ENCODE data around the gene TGFBRAP1.

TGFBRAP1 gene

GRCh38 chr2:105325389-105325963, 4.1 kb downstream of the TGFBRAP1 start:
- TF ChIP-seq, protein P1, sequence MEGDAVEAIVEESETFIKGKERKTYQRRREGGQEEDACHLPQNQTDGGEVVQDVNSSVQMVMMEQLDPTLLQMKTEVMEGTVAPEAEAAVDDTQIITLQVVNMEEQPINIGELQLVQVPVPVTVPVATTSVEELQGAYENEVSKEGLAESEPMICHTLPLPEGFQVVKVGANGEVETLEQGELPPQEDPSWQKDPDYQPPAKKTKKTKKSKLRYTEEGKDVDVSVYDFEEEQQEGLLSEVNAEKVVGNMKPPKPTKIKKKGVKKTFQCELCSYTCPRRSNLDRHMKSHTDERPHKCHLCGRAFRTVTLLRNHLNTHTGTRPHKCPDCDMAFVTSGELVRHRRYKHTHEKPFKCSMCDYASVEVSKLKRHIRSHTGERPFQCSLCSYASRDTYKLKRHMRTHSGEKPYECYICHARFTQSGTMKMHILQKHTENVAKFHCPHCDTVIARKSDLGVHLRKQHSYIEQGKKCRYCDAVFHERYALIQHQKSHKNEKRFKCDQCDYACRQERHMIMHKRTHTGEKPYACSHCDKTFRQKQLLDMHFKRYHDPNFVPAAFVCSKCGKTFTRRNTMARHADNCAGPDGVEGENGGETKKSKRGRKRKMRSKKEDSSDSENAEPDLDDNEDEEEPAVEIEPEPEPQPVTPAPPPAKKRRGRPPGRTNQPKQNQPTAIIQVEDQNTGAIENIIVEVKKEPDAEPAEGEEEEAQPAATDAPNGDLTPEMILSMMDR (IDR thresholded peaks at IDR 0.05; ENCODE audit: low read depth, low read length, missing control alignments), result no peak
- no peak for DNase-seq (ENCODE audit: low read depth)
- H3K4me3 ChIP-seq (ENCODE audit: low read depth, low read length), result no peak overlapping the region

- H3K4me3 ChIP-seq (ENCODE audit: low read depth, low read length), result no peak overlapping the region
- TF ChIP-seq, protein P1 (IDR thresholded peaks at IDR 0.05; ENCODE audit: low read depth, low read length, missing control alignments), result no peak
- DNase-seq (ENCODE audit: low read depth), result no peak
These were observed 4.8 kb downstream of the TGFBRAP1 start for GRCh38 chr2:105324732-105325131.

DNA sequence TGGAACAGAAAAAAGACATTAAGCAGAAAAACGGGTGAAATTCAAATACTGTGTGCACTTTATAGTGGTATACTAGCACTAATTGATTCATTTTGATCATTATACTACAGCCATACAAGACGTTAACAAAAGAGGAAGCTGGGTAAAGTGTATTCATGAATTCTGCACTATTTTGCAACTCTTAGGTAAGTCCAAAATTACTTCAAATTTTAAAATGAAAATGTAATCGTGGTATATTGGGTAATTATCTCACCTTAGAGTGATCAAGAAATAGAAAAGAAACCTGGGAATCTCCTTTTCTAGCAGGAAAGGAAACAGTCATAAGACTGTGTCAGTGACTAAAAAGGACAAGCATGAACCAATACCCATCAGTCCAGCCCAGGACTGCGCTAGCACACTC, 5.4 kb downstream of the TGFBRAP1 start:
- no peak for DNase-seq (ENCODE audit: low read depth)
- TF ChIP-seq, protein P1 (IDR thresholded peaks at IDR 0.05; ENCODE audit: low read depth, low read length, missing control alignments), result no peak

DNA sequence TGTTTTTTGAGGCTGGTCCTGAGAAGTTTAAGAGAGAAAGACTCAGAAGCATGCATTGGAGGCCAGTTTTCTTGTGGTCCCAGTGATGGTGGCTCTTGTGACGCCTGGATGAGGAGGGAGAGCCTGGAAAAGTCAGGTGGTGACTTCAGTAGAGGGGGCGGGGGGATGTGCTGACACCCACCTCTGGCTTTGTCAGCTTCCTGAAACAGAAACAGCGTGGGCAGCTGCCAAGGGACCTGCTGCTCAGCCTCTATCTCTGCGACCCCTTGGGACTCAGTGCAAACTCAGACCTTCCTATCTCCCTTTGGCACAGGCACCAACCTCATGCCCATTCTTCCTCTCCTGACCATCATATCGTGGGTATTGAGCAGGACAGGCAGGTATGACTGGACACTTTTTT, 6.4 kb downstream of the TGFBRAP1 start:
- H3K4me3 ChIP-seq (ENCODE audit: low read depth, low read length), result no peak overlapping the region
- no peak for DNase-seq (ENCODE audit: low read depth)
- TF ChIP-seq, protein P1 (IDR thresholded peaks at IDR 0.05; ENCODE audit: low read depth, low read length, missing control alignments), result no peak

More for the DNA sequence above, 5.4 kb downstream of the TGFBRAP1 start:
- no peak overlapping the region for H3K4me3 ChIP-seq (ENCODE audit: low read depth, low read length)

DNA sequence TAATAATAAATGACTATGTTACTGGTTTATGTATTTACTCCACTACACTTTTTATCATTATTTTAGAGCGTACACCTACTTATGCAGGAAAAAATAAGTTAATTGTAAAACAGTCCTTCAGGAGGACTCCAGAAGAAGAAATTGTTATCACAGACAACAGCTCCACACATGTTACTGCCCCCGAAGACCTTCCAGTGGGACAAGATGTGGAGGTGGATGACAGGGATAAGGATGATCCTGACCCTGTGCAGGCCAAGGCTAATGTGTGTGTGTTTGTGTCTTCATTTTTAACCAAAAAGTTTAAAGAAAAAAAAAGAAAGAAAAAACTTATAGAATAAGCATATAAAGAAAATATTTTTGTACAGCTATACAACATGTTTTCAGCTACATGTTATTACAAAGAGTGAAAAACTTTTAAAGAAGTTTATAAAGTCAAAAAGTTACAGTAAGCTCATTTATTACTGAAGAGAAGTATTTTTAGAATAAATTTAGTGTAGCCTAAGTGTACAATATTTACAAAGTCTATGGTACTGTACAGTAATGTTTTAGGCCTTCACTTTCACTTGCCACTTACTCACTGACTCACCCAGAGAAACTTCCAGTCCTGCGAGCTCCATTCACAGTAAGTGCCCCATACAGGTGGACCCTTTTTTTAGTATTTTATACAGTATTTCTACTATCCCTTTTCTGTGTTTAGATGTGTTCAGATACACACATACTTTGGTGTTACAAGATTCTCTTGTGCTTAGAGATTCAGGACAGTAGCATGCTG, 7.5 kb downstream of the TGFBRAP1 start:
- TF ChIP-seq, protein P1 (IDR thresholded peaks at IDR 0.05; ENCODE audit: low read depth, low read length, missing control alignments), result no peak
- DNase-seq (ENCODE audit: low read depth), result no peak
- H3K4me3 ChIP-seq (ENCODE audit: low read depth, low read length), result no peak overlapping the region

- TF ChIP-seq, protein P1 (IDR thresholded peaks at IDR 0.05; ENCODE audit: low read depth, low read length, missing control alignments), result no peak
- no peak for DNase-seq (ENCODE audit: low read depth)
- H3K4me3 ChIP-seq (ENCODE audit: low read depth, low read length), result no peak overlapping the region
These were observed 8.8 kb downstream of the TGFBRAP1 start for GRCh38 chr2:105320651-105321215.

All from GM12864 (cell line).